Panc1 (cell line): Measurements from ENCODE around the gene CLTB. TPM values are rescaled to one million over a fixed set of nuclear protein-coding genes. Genes with fewer than 3 reads are reported as not detected.

Source experiments
- ATAC-seq: fragments of 200-7000 bp; cut with Tn5 transposase; 2 replicates; pipeline ENCODE4 v1.9.1; 2020; ENCODE audit warnings: mild to moderate bottlenecking, moderate library complexity
- BruUV-seq: library from RNA; stranded (reverse); fragments of 400-500 nt; replicated peaks from 2 replicates; lab custom pipeline; 2021; lab: Mats Ljungman, UMichigan
- CTCF ChIA-PET: fragments of 300-600 bp; sonication (Branson Sonifier 250); formaldehyde crosslinking; loops from one replicate; lab custom pipeline; 2022; ENCODE audit warnings: antibody characterized with exemption; lab: Charles Lee
- POLR2A ChIA-PET: fragments of 300-600 bp; sonication (Branson Sonifier 250); formaldehyde crosslinking; loops from one replicate; lab custom pipeline; 2022; ENCODE audit warnings: antibody characterized with exemption; lab: Charles Lee
- DNase-seq: peaks from one replicate; pipeline ENCODE4 v3.0.0-alpha.2; 2010; ENCODE audit warnings: low read depth, low spot score
- H3K27ac ChIP-seq: 2 replicates; pipeline ENCODE4 v1.5.1; 2011; ENCODE audit warnings: mild to moderate bottlenecking, low read length, inconsistent platforms
- H3K27me3 ChIP-seq: fragments of 200-500 bp; sonication (Bioruptor generic); 2 replicates; pipeline ENCODE4 v1.6.0; 2014; ENCODE audit warnings: low read length, inconsistent platforms; ENCODE audit not compliant: control insufficient read depth, insufficient read depth
- H3K36me3 ChIP-seq: fragments of 200-500 bp; sonication (Bioruptor generic); 2 replicates; pipeline ENCODE4 v1.5.1; 2014; ENCODE audit warnings: inconsistent platforms, mild to moderate bottlenecking, low read length, moderate library complexity; ENCODE audit not compliant: control insufficient read depth, insufficient read depth
- H3K4me1 ChIP-seq: 2 replicates; pipeline ENCODE4 v1.5.1; 2011; ENCODE audit warnings: inconsistent platforms, mild to moderate bottlenecking, low read length, moderate library complexity; ENCODE audit not compliant: control insufficient read depth, insufficient read depth
- H3K4me3 ChIP-seq, 2 experiments: 2 replicates each; pipeline ENCODE4 v1.5.1; 2011 to 2012; ENCODE audit warnings: low read depth in 2 of 2, low read length in 2 of 2, mild to moderate bottlenecking in 2 of 2, inconsistent platforms in 1 of 2, moderate library complexity in 1 of 2
- H3K9me3 ChIP-seq: fragments of 200-500 bp; sonication (Bioruptor generic); 2 replicates; pipeline ENCODE4 v1.5.1; 2014; ENCODE audit warnings: low read depth, mild to moderate bottlenecking, inconsistent platforms, low read length, moderate library complexity; ENCODE audit not compliant: control insufficient read depth, insufficient read depth
- POLR2AphosphoS5 ChIP-seq: IDR thresholded peaks from 2 replicates; pipeline ENCODE4 v1.6.1; 2012; ENCODE audit warnings: mild to moderate bottlenecking, low read depth, low read length, moderate library complexity
- SIN3A ChIP-seq: IDR thresholded peaks from 2 replicates; pipeline ENCODE4 v1.6.1; 2012; ENCODE audit warnings: low read depth, mild to moderate bottlenecking, low read length, moderate library complexity, borderline replicate concordance; ENCODE audit not compliant: insufficient read depth
- TCF7L2 ChIP-seq: IDR thresholded peaks from 2 replicates; pipeline ENCODE4 v1.6.1; 2011; ENCODE audit warnings: mild to moderate bottlenecking, low read depth, low read length, inconsistent platforms
- in situ Hi-C: cut with HindIII; loops from 2 replicates; pipeline ENCODE4 v1.10.0; 2016; ENCODE audit warnings: low sequenced_read_pairs, low pct_unique_long_range_greater_than_20kb
- intact Hi-C: fragments of 100-400 bp; cut with micrococcal nuclease; formaldehyde crosslinking; loops from one replicate; pipeline ENCODE4 v1.10.0; 2022; ENCODE audit not compliant: unreplicated experiment
- total RNA-seq: library from RNA; stranded (reverse); gene quantifications from one replicate; pipeline ENCODE4 v1.2.1, GENCODE V29; 2021; ENCODE audit not compliant: unreplicated experiment
- TF ChIP-seq, protein P1 (sequence below): fragments of 450-650 bp; IDR thresholded peaks from 2 replicates; pipeline ENCODE4 v1.5.1; 2017; ENCODE audit warnings: mild to moderate bottlenecking
- TF ChIP-seq, protein P2 (sequence below), 2 experiments: IDR thresholded peaks; 2 replicates each; pipeline ENCODE4 v1.6.1; 2011 to 2012; ENCODE audit warnings: low read depth in 2 of 2, control low read depth in 1 of 2, low read length in 1 of 2, mild to moderate bottlenecking in 1 of 2, moderate library complexity in 1 of 2; ENCODE audit not compliant: insufficient read depth in 1 of 2

Gene CLTB
- total RNA-seq, 1 experiment from 2014 or later = 124 TPM

DNA sequence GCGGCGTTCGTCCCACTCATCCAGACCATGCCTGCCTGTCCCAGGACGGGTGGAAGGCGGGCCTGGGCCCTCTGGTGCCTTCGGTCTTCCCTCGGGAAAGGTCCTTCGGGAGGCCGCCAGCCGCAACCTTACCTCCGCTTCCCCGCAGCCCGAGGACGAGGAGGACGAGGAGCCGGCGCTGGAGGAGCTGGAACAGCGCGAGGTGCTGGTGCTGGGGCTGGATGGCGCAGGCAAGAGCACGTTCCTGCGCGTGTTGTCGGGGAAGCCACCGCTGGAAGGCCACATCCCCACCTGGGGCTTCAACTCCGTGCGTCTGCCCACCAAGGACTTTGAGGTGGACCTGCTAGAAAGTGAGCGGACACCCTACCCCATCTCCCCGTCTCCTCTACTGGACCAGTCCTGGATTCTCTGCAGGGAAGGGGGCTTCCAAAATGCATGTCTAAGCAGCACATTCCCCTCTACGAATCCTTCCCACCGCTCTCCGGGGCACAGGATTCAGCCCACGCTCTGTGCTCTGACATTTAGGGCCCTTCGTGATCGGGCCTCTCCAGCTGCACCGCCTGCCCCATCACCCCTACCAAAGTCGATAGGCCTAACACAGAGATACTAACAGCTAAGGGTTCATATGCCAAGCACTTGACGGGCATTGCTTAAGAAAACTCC, 50.0 kb downstream of the CLTB start:
- TF ChIP-seq SIN3A = no peak
- TF ChIP-seq, protein P1, sequence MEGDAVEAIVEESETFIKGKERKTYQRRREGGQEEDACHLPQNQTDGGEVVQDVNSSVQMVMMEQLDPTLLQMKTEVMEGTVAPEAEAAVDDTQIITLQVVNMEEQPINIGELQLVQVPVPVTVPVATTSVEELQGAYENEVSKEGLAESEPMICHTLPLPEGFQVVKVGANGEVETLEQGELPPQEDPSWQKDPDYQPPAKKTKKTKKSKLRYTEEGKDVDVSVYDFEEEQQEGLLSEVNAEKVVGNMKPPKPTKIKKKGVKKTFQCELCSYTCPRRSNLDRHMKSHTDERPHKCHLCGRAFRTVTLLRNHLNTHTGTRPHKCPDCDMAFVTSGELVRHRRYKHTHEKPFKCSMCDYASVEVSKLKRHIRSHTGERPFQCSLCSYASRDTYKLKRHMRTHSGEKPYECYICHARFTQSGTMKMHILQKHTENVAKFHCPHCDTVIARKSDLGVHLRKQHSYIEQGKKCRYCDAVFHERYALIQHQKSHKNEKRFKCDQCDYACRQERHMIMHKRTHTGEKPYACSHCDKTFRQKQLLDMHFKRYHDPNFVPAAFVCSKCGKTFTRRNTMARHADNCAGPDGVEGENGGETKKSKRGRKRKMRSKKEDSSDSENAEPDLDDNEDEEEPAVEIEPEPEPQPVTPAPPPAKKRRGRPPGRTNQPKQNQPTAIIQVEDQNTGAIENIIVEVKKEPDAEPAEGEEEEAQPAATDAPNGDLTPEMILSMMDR = no peak
- TF ChIP-seq, protein P2, sequence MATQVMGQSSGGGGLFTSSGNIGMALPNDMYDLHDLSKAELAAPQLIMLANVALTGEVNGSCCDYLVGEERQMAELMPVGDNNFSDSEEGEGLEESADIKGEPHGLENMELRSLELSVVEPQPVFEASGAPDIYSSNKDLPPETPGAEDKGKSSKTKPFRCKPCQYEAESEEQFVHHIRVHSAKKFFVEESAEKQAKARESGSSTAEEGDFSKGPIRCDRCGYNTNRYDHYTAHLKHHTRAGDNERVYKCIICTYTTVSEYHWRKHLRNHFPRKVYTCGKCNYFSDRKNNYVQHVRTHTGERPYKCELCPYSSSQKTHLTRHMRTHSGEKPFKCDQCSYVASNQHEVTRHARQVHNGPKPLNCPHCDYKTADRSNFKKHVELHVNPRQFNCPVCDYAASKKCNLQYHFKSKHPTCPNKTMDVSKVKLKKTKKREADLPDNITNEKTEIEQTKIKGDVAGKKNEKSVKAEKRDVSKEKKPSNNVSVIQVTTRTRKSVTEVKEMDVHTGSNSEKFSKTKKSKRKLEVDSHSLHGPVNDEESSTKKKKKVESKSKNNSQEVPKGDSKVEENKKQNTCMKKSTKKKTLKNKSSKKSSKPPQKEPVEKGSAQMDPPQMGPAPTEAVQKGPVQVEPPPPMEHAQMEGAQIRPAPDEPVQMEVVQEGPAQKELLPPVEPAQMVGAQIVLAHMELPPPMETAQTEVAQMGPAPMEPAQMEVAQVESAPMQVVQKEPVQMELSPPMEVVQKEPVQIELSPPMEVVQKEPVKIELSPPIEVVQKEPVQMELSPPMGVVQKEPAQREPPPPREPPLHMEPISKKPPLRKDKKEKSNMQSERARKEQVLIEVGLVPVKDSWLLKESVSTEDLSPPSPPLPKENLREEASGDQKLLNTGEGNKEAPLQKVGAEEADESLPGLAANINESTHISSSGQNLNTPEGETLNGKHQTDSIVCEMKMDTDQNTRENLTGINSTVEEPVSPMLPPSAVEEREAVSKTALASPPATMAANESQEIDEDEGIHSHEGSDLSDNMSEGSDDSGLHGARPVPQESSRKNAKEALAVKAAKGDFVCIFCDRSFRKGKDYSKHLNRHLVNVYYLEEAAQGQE (IDR thresholded peaks at IDR 0.05; ENCODE audit: insufficient read depth in 1 of 2, low read depth in 2 of 2, low read length in 1 of 2) = no peak
- no peak for TF ChIP-seq POLR2AphosphoS5
- no peak for TF ChIP-seq TCF7L2
- H3K27ac ChIP-seq = no peak overlapping the region
- in situ Hi-C loops (no loop called here), intact Hi-C loops (no loop called here)
- peaks cover 6% of the 10 kb centered on the region; the same call in 1 of the 2 replicates for H3K4me1 ChIP-seq
- H3K36me3 ChIP-seq = no peaks in the 10 kb centered on the region; the same call in 1 of the 2 replicates
- H3K9me3 ChIP-seq = no peaks in the 10 kb centered on the region
- ChIA-PET CTCF (no interaction called here), POLR2A (no interaction called here)
- peak overlapping the region in 1 of 2 experiments; percentile 54; a peak in 1 of 4 replicates for H3K4me3 ChIP-seq
- no peaks in the 10 kb centered on the region for H3K27me3 ChIP-seq
- no TSS peak for BruUV-seq
- DNase-seq (no peak), ATAC-seq (no peak)

DNA sequence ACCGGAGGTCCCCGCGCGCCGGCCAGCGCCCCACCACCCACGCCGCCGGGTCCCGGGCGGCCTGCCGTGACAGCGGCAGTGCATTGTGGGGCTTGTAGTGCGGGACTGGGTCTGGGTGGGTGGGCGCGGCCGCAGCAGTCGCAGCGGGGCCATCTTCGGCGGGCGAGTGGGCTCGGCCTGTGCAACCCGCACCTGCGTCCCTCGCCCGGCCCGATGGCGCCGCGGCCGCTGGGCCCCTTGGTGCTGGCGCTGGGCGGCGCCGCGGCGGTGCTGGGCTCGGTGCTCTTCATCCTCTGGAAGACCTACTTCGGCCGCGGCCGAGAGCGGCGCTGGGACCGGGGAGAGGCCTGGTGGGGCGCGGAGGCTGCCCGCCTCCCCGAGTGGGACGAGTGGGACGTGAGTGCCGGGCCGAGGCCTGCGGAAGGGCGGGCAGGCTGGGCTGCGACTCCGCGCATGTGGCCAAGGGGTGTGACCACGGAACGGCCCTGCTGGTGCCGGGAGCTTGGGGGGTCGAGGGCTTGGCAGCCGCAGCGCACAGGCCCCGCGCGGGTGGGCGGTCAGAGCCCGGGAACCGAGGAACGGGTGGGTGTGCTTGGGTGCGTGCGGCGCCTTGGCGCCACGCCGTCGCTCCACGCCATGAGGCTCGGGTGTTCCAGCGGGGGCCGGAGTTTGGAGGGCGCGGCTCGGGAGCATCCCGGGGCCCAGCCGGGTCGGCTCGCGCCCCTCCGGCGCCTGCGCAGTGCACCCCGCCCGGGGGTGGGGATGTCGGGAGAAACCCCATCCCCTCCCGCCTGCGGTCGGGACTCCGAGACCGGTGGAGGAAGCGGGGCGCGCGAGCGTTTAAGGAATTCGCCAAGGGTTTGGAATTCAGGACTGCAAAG, 50.7 kb downstream of the CLTB start, which contains the start of gene ARL10:
ARL10 (plus strand) TSS at position 137 of the 881 bp plus-strand sequence; CDS start at position 214, 77 bp downstream.
- no TSS peak for BruUV-seq
- DNase-seq (no peak), ATAC-seq (peak; percentile 40)
- H3K27ac ChIP-seq = peak within 1 kb of the TSS; percentile 39; the same call in 1 of the 2 replicates
- no peaks in the 10 kb centered on the region; the same call in 1 of the 2 replicates for H3K36me3 ChIP-seq
- no peaks in the 10 kb centered on the region for H3K27me3 ChIP-seq
- peak within 1 kb of the TSS; percentile 54 to 62 for H3K4me3 ChIP-seq
- in situ Hi-C loops (no loop called here), intact Hi-C loops (no loop called here)
- TF ChIP-seq, protein P2 (IDR thresholded peaks at IDR 0.05; ENCODE audit: insufficient read depth in 1 of 2, low read depth in 2 of 2, low read length in 1 of 2) = no peak
- TF ChIP-seq TCF7L2 (no peak), POLR2AphosphoS5 (no peak), SIN3A (no peak)
- TF ChIP-seq, protein P1 = no peak
- H3K4me1 ChIP-seq = peaks cover 6% of the 10 kb centered on the region; the same call in 1 of the 2 replicates
- CTCF ChIA-PET = no interaction called here
- POLR2A ChIA-PET = no interaction called here
- no peaks in the 10 kb centered on the region for H3K9me3 ChIP-seq
